ENCODE measurements around the gene MAP7.

Gene MAP7

GRCh38 chr6:136370988-136371728, 179.1 kb downstream of the MAP7 start:
- no peak for DNase-seq

- no peak for DNase-seq
These were observed 184.4 kb downstream of the MAP7 start for GRCh38 chr6:136365776-136366354.

- no peak for DNase-seq
These were observed 187.5 kb downstream of the MAP7 start for GRCh38 chr6:136362421-136363356.

GRCh38 chr6:136361787-136362186, 188.4 kb downstream of the MAP7 start:
- DNase-seq = no peak

GRCh38 chr6:136360783-136361182, 189.4 kb downstream of the MAP7 start:
- DNase-seq = no peak

- no peak for DNase-seq
These were observed 190.4 kb downstream of the MAP7 start for GRCh38 chr6:136359851-136360250.

GRCh38 chr6:136351518-136352110, 198.6 kb downstream of the MAP7 start:
- no peak for DNase-seq

- DNase-seq = no peak
These were observed 199.3 kb downstream of the MAP7 start for GRCh38 chr6:136350914-136351313.

- no peak for DNase-seq
These were observed 202.4 kb downstream of the MAP7 start for GRCh38 chr6:136347847-136348246.

GRCh38 chr6:136345145-136345544, 205.1 kb downstream of the MAP7 start:
- DNase-seq = no peak

GRCh38 chr6:136344420-136344819, 205.8 kb downstream of the MAP7 start:
- no peak for DNase-seq

GRCh38 chr6:136343700-136344099, 206.5 kb downstream of the MAP7 start:
- DNase-seq = no peak

- no peak for DNase-seq
These were observed 206.9 kb downstream of the MAP7 start for GRCh38 chr6:136343275-136343674.

GRCh38 chr6:136341967-136342366, 208.3 kb downstream of the MAP7 start:
- no peak for DNase-seq

GRCh38 chr6:136341367-136341766, 208.9 kb downstream of the MAP7 start:
- DNase-seq = no peak

- no peak for DNase-seq
These were observed 211.7 kb downstream of the MAP7 start for GRCh38 chr6:136338486-136338885.

GRCh38 chr6:136337606-136338005, 212.6 kb downstream of the MAP7 start:
- DNase-seq = no peak

GRCh38 chr6:136337121-136337520, 213.1 kb downstream of the MAP7 start:
- DNase-seq = no peak

- no peak for DNase-seq
These were observed 214.4 kb downstream of the MAP7 start for GRCh38 chr6:136335736-136336363.

GRCh38 chr6:136334853-136335252, 215.4 kb downstream of the MAP7 start:
- DNase-seq = no peak

GRCh38 chr6:136334465-136334846, 215.8 kb downstream of the MAP7 start:
- no peak for DNase-seq

GRCh38 chr6:136333824-136334464, 216.3 kb downstream of the MAP7 start:
- no peak for DNase-seq
